Hepatocyte (in vitro differentiated cells): ENCODE measurements around the gene PDE7B. TPM values are rescaled to one million over a fixed set of nuclear protein-coding genes. Genes with fewer than 3 reads are reported as not detected.

Experiments used
- DNase-seq: peaks from one replicate; pipeline ENCODE4 v3.0.0-alpha.2; 2016; ENCODE audit warnings: low spot score
- H2AFZ ChIP-seq: fragments of 200-600 bp; sonication (generic); 2 replicates; pipeline ENCODE4 v1.6.0; 2016; ENCODE audit warnings: antibody characterized with exemption, mild to moderate bottlenecking
- H3K27ac ChIP-seq: fragments of 200-600 bp; sonication (generic); 2 replicates; pipeline ENCODE4 v1.5.1; 2016; ENCODE audit warnings: mild to moderate bottlenecking
- H3K27me3 ChIP-seq: fragments of 200-600 bp; sonication (generic); 2 replicates; pipeline ENCODE4 v1.6.1; 2016
- H3K36me3 ChIP-seq: fragments of 200-600 bp; sonication (generic); replicated peaks from 2 replicates; pipeline ENCODE4 v1.5.1; 2016; ENCODE audit warnings: low read depth; ENCODE audit not compliant: insufficient read depth
- H3K4me1 ChIP-seq: fragments of 200-600 bp; sonication (generic); 2 replicates; pipeline ENCODE4 v1.5.1; 2016; ENCODE audit warnings: mild to moderate bottlenecking, moderate library complexity; ENCODE audit not compliant: insufficient read depth
- H3K4me2 ChIP-seq: fragments of 200-600 bp; sonication (generic); 2 replicates; pipeline ENCODE4 v1.6.0; 2016
- H3K4me3 ChIP-seq: fragments of 200-600 bp; sonication (generic); 2 replicates; pipeline ENCODE4 v1.5.1; 2016; ENCODE audit warnings: mild to moderate bottlenecking
- H3K79me2 ChIP-seq: fragments of 200-600 bp; sonication (generic); 2 replicates; pipeline ENCODE4 v1.6.0; 2017; ENCODE audit warnings: mild to moderate bottlenecking
- H3K9me2 ChIP-seq: fragments of 200-600 bp; sonication (generic); replicated peaks from 2 replicates; pipeline ENCODE4 v1.6.0; 2017; ENCODE audit warnings: mild to moderate bottlenecking; ENCODE audit not compliant: insufficient read depth
- H3K9me3 ChIP-seq: fragments of 200-600 bp; sonication (generic); 2 replicates; pipeline ENCODE4 v1.5.1; 2016; ENCODE audit warnings: low read depth, mild to moderate bottlenecking
- H4K20me1 ChIP-seq: fragments of 200-600 bp; sonication (generic); 2 replicates; pipeline ENCODE4 v1.6.0; 2016; ENCODE audit warnings: mild to moderate bottlenecking; ENCODE audit not compliant: insufficient read depth, poor library complexity, severe bottlenecking
- CTCF ChIP-seq: fragments of 200-600 bp; sonication (generic); IDR thresholded peaks from 2 replicates; pipeline ENCODE4 v1.5.1; 2016; ENCODE audit warnings: antibody characterized with exemption, mild to moderate bottlenecking; ENCODE audit not compliant: poor library complexity
- EZH2 ChIP-seq: fragments of 200-600 bp; sonication (generic); IDR thresholded peaks from 2 replicates; pipeline ENCODE4 v1.6.1; 2016; ENCODE audit warnings: antibody characterized with exemption, mild to moderate bottlenecking, borderline replicate concordance
- EZH2phosphoT487 ChIP-seq: fragments of 200-600 bp; sonication (generic); IDR thresholded peaks from one replicate; pipeline ENCODE4 v1.6.1; 2018; ENCODE audit warnings: antibody characterized with exemption, mild to moderate bottlenecking, low read depth, moderate library complexity; ENCODE audit not compliant: unreplicated experiment, severe bottlenecking
- WGBS: methylation state at CpG from one replicate; pipeline ENCODE4 v1.1.6; 2016; ENCODE audit warnings: low lambda C conversion rate; ENCODE audit errors: missing lambda C conversion rate; 5-methylcytosine and 5-hydroxymethylcytosine counted together
- polyA plus RNA-seq: library from polyadenylated mRNA; unstranded; fragments of >200 nt; fragmentation: Nextera tagmentation; extraction: Ambion mirVana; gene quantifications from 2 replicates; pipeline ENCODE4 v1.2.1, GENCODE V29; 2016
- total RNA-seq: library from RNA; depleted of rRNA; stranded (reverse); fragments of >200 nt; gene quantifications from 2 replicates; pipeline ENCODE4 v1.2.3, GENCODE V29; 2014

The PDE7B gene
- total and polyA plus RNA-seq, 2 experiments from 2014 or later = 3.4 to 7.2 TPM

- Histone ChIP-seq H2AFZ (no peak overlapping the region), H3K4me3 (no peak overlapping the region), H3K4me2 (no peak overlapping the region), H3K4me1 (no peaks in the 10 kb centered on the region), H3K36me3 (no peaks in the 10 kb centered on the region), H4K20me1 (no peaks in the 10 kb centered on the region), H3K9me2 (no peaks in the 10 kb centered on the region), H3K79me2 (no peaks in the 10 kb centered on the region), H3K9me3 (no peaks in the 10 kb centered on the region), H3K27ac (no peak overlapping the region), H3K27me3 (no peaks in the 10 kb centered on the region)
- DNase-seq = no peak
- WGBS = 94% methylated on average over 4 of the region's 4 CpGs
- TF ChIP-seq EZH2phosphoT487 = no peak
- TF ChIP-seq EZH2 = no peak
- no peak for TF ChIP-seq CTCF
These were observed 357.3 kb downstream of the PDE7B start for GRCh38 chr6:136208783-136209182.

GRCh38 chr6:136209496-136209895, 358.0 kb downstream of the PDE7B start:
- no peaks in the 10 kb centered on the region for H3K4me1 ChIP-seq
- no peak overlapping the region for H3K4me2 ChIP-seq
- 92% methylated on average over 2 of the region's 2 CpGs for whole genome bisulfite sequencing
- no peak overlapping the region for H3K4me3 ChIP-seq
- H3K9me2 ChIP-seq = no peaks in the 10 kb centered on the region
- no peaks in the 10 kb centered on the region for H3K9me3 ChIP-seq
- no peak for DNase-seq
- H3K27me3 ChIP-seq = no peaks in the 10 kb centered on the region
- no peaks in the 10 kb centered on the region for H4K20me1 ChIP-seq
- no peaks in the 10 kb centered on the region for H3K36me3 ChIP-seq
- no peak overlapping the region for H2AFZ ChIP-seq
- H3K27ac ChIP-seq = no peak overlapping the region
- H3K79me2 ChIP-seq = no peaks in the 10 kb centered on the region
- TF ChIP-seq EZH2 (no peak), CTCF (no peak), EZH2phosphoT487 (no peak)

- Histone ChIP-seq H3K4me3 (no peak overlapping the region), H3K4me2 (no peak overlapping the region), H3K4me1 (no peaks in the 10 kb centered on the region), H4K20me1 (no peaks in the 10 kb centered on the region), H2AFZ (no peak overlapping the region), H3K9me2 (no peaks in the 10 kb centered on the region), H3K27ac (no peak overlapping the region), H3K36me3 (no peaks in the 10 kb centered on the region), H3K79me2 (no peaks in the 10 kb centered on the region), H3K27me3 (no peaks in the 10 kb centered on the region), H3K9me3 (no peaks in the 10 kb centered on the region)
- TF ChIP-seq EZH2phosphoT487 (no peak), CTCF (no peak), EZH2 (no peak)
- no peak for DNase-seq
- 94% methylated on average over 13 of the region's 13 CpGs for WGBS
These were observed 359.1 kb downstream of the PDE7B start for GRCh38 chr6:136210398-136211165.

- Histone ChIP-seq H3K9me2 (no peaks in the 10 kb centered on the region), H3K4me2 (no peak overlapping the region), H3K4me3 (no peak overlapping the region), H3K27me3 (no peaks in the 10 kb centered on the region), H4K20me1 (no peaks in the 10 kb centered on the region), H2AFZ (no peak overlapping the region), H3K27ac (no peak overlapping the region), H3K79me2 (no peaks in the 10 kb centered on the region), H3K4me1 (no peaks in the 10 kb centered on the region), H3K36me3 (no peaks in the 10 kb centered on the region), H3K9me3 (no peaks in the 10 kb centered on the region)
- WGBS = 78% methylated on average over 2 of the region's 2 CpGs
- no peak for DNase-seq
- TF ChIP-seq CTCF (no peak), EZH2phosphoT487 (no peak), EZH2 (no peak)
These were observed 361.1 kb downstream of the PDE7B start for GRCh38 chr6:136212608-136213007.
